Naive thymus-derived CD4-positive, alpha-beta T cell (primary cell): ENCODE results near the gene LPP. TPM values are rescaled to one million over a fixed set of nuclear protein-coding genes. Genes with fewer than 3 reads are reported as not detected.

Experiments
- ATAC-seq: fragments of 150-1000 bp; cut with Tn5 transposase; 2 replicates; pipeline ENCODE4 v1.10.0; 2021; ENCODE audit warnings: mild to moderate bottlenecking, moderate library complexity
- CTCF ChIA-PET: fragments of 350-600 bp; sonication (Branson Sonifier 250); formaldehyde crosslinking; loops from one replicate; lab custom pipeline; 2021; ENCODE audit warnings: antibody characterized with exemption; lab: Charles Lee
- POLR2A ChIA-PET: fragments of 350-600 bp; sonication (Branson Sonifier 250); formaldehyde crosslinking; loops from one replicate; lab custom pipeline; 2021; ENCODE audit warnings: antibody characterized with exemption, inconsistent platforms; lab: Charles Lee
- DNase-seq, 9 donors: peaks; one replicate each; pipeline versions ENCODE4 v3.0.0 to v3.0.0-alpha.2; 2020 to 2022; ENCODE audit warnings: mixed read lengths in 1 of 9
- H3K27ac ChIP-seq: one replicate; pipeline ENCODE4 v1.7.0; 2013; ENCODE audit warnings: mild to moderate bottlenecking, low read depth, low read length, moderate library complexity
- H3K27me3 ChIP-seq, 2 donors: one replicate each; pipeline ENCODE4 v1.7.0; 2013; ENCODE audit warnings: low read length in 2 of 2, mild to moderate bottlenecking in 2 of 2, moderate library complexity in 2 of 2; ENCODE audit not compliant: control insufficient read depth in 2 of 2, insufficient read depth in 2 of 2
- H3K36me3 ChIP-seq, 3 experiments: 1 replicate in 2 of 3; 2 replicates in 1 of 3; pipeline ENCODE4 v1.7.0; 2013; ENCODE audit warnings: low read length in 3 of 3, mild to moderate bottlenecking in 3 of 3, moderate library complexity in 1 of 3; ENCODE audit not compliant: insufficient read depth in 3 of 3, control insufficient read depth in 2 of 3
- H3K4me1 ChIP-seq, 2 donors: one replicate each; pipeline ENCODE4 v1.7.0; 2013; ENCODE audit warnings: low read length in 2 of 2, mild to moderate bottlenecking in 2 of 2, moderate library complexity in 1 of 2; ENCODE audit not compliant: control insufficient read depth in 2 of 2, insufficient read depth in 2 of 2
- H3K4me3 ChIP-seq: 2 replicates; pipeline ENCODE4 v1.7.0; 2013; ENCODE audit warnings: mild to moderate bottlenecking, low read length
- H3K9me3 ChIP-seq, 3 experiments: 1 replicate in 2 of 3; 2 replicates in 1 of 3; pipeline ENCODE4 v1.7.0; 2013; ENCODE audit warnings: low read length in 3 of 3; ENCODE audit not compliant: control insufficient read depth in 2 of 3
- H3K27ac Mint-ChIP-seq, 9 donors: one replicate each; pipeline ENCODE4 v1.8.0; 2020 to 2022; ENCODE audit warnings: mixed read lengths in 9 of 9, mild to moderate bottlenecking in 8 of 9, moderate library complexity in 5 of 9, inconsistent platforms in 2 of 9
- H3K27me3 Mint-ChIP-seq, 5 donors: one replicate each; pipeline ENCODE4 v1.8.0; 2021 to 2022; ENCODE audit warnings: mixed read lengths in 5 of 5, mild to moderate bottlenecking in 1 of 5
- H3K36me3 Mint-ChIP-seq, 5 donors: one replicate each; pipeline ENCODE4 v1.8.0; 2020 to 2022; ENCODE audit warnings: mixed read lengths in 5 of 5, mild to moderate bottlenecking in 3 of 5, inconsistent platforms in 1 of 5
- H3K4me1 Mint-ChIP-seq, 7 donors: one replicate each; pipeline ENCODE4 v1.8.0; 2020 to 2022; ENCODE audit warnings: mixed read lengths in 7 of 7, mild to moderate bottlenecking in 3 of 7, inconsistent platforms in 1 of 7
- H3K4me3 Mint-ChIP-seq, 10 donors: one replicate each; pipeline ENCODE4 v1.8.0; 2020 to 2022; ENCODE audit warnings: mild to moderate bottlenecking in 10 of 10, mixed read lengths in 10 of 10, moderate library complexity in 6 of 10, inconsistent platforms in 2 of 10
- H3K9me3 Mint-ChIP-seq, 11 donors: one replicate each; pipeline ENCODE4 v1.8.0; 2020 to 2022; ENCODE audit warnings: mixed read lengths in 11 of 11, mild to moderate bottlenecking in 4 of 11, inconsistent platforms in 1 of 11, moderate library complexity in 1 of 11
- intact Hi-C, 2 donors: fragments of 100-400 bp; cut with micrococcal nuclease; formaldehyde crosslinking; loops; one replicate each; pipeline ENCODE4 v1.15.1; 2023
- polyA plus RNA-seq, 2 donors: library from polyadenylated mRNA; unstranded; fragments of 300-500 nt; fragmentation: Illumina TruSeq; gene quantifications; one replicate each; pipeline ENCODE4 v1.2.3, GENCODE V29; 2021
- total RNA-seq, 6 experiments: library from RNA in 5 of 6; stranded (reverse) in 5 of 6; gene quantifications; 1 replicate in 5 of 6; 2 replicates in 1 of 6; pipeline ENCODE4 v1.2.3 and lab custom pipeline; 2021 to 2026

The LPP gene
- total and polyA plus RNA-seq, 7 experiments from 2014 or later, result 10.3 to 95.2 (median 19.5) TPM

DNA sequence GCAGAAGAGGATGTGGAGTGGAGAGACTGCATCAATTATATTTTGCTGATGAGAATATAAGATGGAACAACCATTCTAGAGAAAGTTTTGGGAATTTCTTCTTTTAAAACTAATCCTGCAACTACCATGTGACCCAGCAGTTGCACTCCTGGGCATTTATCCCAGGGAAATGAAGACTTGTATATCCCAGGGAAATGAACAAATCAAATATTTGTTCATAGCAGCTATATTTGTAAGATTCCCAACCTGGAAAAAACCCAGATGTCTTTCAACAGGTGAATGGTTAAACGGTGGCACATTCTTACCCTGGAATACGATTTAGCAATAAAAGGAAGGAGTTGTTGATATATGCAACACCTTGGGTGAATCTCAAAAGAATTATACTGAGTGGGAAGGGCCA is 632.5 kb downstream of the LPP start:
- Histone ChIP-seq H3K9me3 (no peaks in the 10 kb centered on the region), H3K4me1 (peaks cover 9 to 14% of the 10 kb centered on the region in 2 donors), H3K27ac (no peak overlapping the region), H3K36me3 (no peaks in the 10 kb centered on the region), H3K4me3 (no peak overlapping the region), H3K27me3 (no peaks in the 10 kb centered on the region)
- no peaks in the 10 kb centered on the region for H3K27me3 Mint-ChIP-seq
- DNase-seq, result no peak
- ChIA-PET POLR2A (no interaction called here), CTCF (interaction anchor here (0.7 kb wide), 1 partner anchor 1041 kb away, joined by 4 read pairs; the partner anchor contains the start of gene BCL6)
- peaks cover 0 to 11% (median 0%) of the 10 kb centered on the region in 7 donors for H3K4me1 Mint-ChIP-seq
- ATAC-seq, result no peak
- H3K9me3 Mint-ChIP-seq, result no peaks in the 10 kb centered on the region
- peaks cover 0 to 3% (median 0%) of the 10 kb centered on the region in 5 donors for H3K36me3 Mint-ChIP-seq
- H3K4me3 Mint-ChIP-seq, result no peak overlapping the region
- H3K27ac Mint-ChIP-seq, result no peak overlapping the region
- intact Hi-C loops, result loop anchor here in 1 of 2 donors (5.0 to 10.0 kb wide), 2 partner anchors 34 to 258 kb away; no protein-coding TSS in a partner anchor

DNA sequence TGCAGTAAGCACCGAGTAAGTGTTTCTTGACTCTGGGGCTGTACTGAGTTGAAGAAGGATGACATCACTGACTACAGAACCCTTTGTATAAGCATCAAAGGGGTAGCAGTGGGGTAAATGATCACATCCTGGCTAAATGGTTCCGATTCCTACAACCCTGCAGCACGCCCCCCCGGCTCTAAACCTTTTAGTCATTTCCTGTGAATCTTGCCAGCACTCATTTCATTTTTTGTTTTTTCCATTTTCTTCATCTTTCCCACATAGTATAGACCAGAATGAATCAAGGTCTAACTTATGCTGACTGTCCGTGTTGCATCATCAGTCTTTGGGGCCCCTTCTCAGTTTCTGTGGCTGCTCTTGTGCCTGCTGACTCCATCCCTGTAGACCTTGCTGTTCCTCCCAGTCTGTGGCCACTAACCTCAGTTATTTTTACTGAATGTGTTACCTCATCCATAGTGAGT is 634.7 kb downstream of the LPP start:
- H3K9me3 ChIP-seq, result no peaks in the 10 kb centered on the region
- ChIA-PET CTCF (no interaction called here), POLR2A (no interaction called here)
- H3K4me1 ChIP-seq, result peaks cover 9 to 14% of the 10 kb centered on the region in 2 donors
- intact Hi-C loops, result loop anchor here (1.0 to 10.0 kb wide), 4 partner anchors 36 to 1046 kb away; no protein-coding TSS in a partner anchor
- H3K27ac ChIP-seq, result no peak overlapping the region
- DNase-seq (peak in 8 of 9 donors; percentile 33 to 77 (median 64)), ATAC-seq (peak; percentile 94)
- Mint-ChIP-seq H3K4me1 (peaks cover 0 to 10% (median 0%) of the 10 kb centered on the region in 7 donors), H3K27ac (no peak overlapping the region), H3K36me3 (peaks cover 0 to 8% (median 2%) of the 10 kb centered on the region in 5 donors), H3K9me3 (no peaks in the 10 kb centered on the region), H3K4me3 (no peak overlapping the region), H3K27me3 (no peaks in the 10 kb centered on the region)
- H3K36me3 ChIP-seq, result no peaks in the 10 kb centered on the region
- no peaks in the 10 kb centered on the region for H3K27me3 ChIP-seq
- H3K4me3 ChIP-seq, result no peak overlapping the region

GRCh38 chr3:188789251-188789650 is 635.3 kb downstream of the LPP start:
- DNase-seq (no peak), ATAC-seq (no peak)
- Mint-ChIP-seq H3K36me3 (peaks cover 0 to 5% (median 2%) of the 10 kb centered on the region in 5 donors), H3K27me3 (no peaks in the 10 kb centered on the region), H3K4me1 (peaks cover 0 to 10% (median 0%) of the 10 kb centered on the region in 7 donors), H3K9me3 (no peaks in the 10 kb centered on the region), H3K27ac (no peak overlapping the region), H3K4me3 (no peak overlapping the region)
- intact Hi-C loops, result loop anchor here in 1 of 2 donors (5.0 to 10.0 kb wide), 2 partner anchors 37 to 256 kb away; no protein-coding TSS in a partner anchor
- no peak overlapping the region for H3K4me3 ChIP-seq
- H3K27me3 ChIP-seq, result no peaks in the 10 kb centered on the region
- no peaks in the 10 kb centered on the region for H3K9me3 ChIP-seq
- H3K36me3 ChIP-seq, result no peaks in the 10 kb centered on the region
- no peak overlapping the region for H3K27ac ChIP-seq
- ChIA-PET POLR2A (no interaction called here), CTCF (no interaction called here)
- H3K4me1 ChIP-seq, result peaks cover 9 to 14% of the 10 kb centered on the region in 2 donors

DNA sequence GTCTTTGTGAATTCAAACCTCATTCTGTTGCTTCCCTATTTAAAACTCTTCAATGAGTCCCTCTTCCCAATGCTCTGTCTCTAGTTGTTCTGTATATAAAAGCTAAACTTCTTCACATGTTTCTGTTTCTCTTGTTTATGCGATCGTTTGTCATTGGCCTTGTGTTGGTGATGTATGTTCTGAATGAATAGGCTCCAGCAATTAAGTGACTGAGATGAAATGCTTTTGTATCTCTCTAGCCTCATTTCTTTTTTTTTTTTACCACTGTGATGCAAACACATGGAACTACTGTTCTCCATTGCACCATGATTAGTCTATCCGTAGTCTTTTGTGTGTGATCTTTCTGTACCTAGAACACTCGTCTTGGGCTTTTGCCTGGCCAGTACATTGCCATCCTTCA is 637.4 kb downstream of the LPP start:
- no peak for DNase-seq
- POLR2A ChIA-PET, result no interaction called here
- H3K4me1 Mint-ChIP-seq, result peaks cover 0 to 8% (median 0%) of the 10 kb centered on the region in 7 donors
- no peak for ATAC-seq
- peaks cover 0 to 5% (median 2%) of the 10 kb centered on the region in 5 donors for H3K36me3 Mint-ChIP-seq
- CTCF ChIA-PET, result no interaction called here
- no peaks in the 10 kb centered on the region for H3K27me3 Mint-ChIP-seq
- H3K4me3 Mint-ChIP-seq, result no peak overlapping the region
- no peaks in the 10 kb centered on the region for H3K9me3 ChIP-seq
- peaks cover 9 to 14% of the 10 kb centered on the region in 2 donors for H3K4me1 ChIP-seq
- no peak overlapping the region for H3K4me3 ChIP-seq
- intact Hi-C loops, result no loop called here
- no peaks in the 10 kb centered on the region for H3K27me3 ChIP-seq
- no peaks in the 10 kb centered on the region for H3K36me3 ChIP-seq
- no peak overlapping the region for H3K27ac Mint-ChIP-seq
- no peak overlapping the region for H3K27ac ChIP-seq
- H3K9me3 Mint-ChIP-seq, result no peaks in the 10 kb centered on the region

- ATAC-seq, result no peak
- POLR2A ChIA-PET, result no interaction called here
- no peak overlapping the region for H3K27ac Mint-ChIP-seq
These were observed 638.8 kb downstream of the LPP start for GRCh38 chr3:188792793-188793192.

GRCh38 chr3:188796122-188796631 is 642.2 kb downstream of the LPP start:
- H3K4me3 Mint-ChIP-seq, result no peak overlapping the region
- Histone ChIP-seq H3K27ac (no peak overlapping the region), H3K4me1 (no peaks in the 10 kb centered on the region), H3K36me3 (no peaks in the 10 kb centered on the region), H3K4me3 (no peak overlapping the region), H3K27me3 (no peaks in the 10 kb centered on the region), H3K9me3 (no peaks in the 10 kb centered on the region)
- no peaks in the 10 kb centered on the region for H3K27me3 Mint-ChIP-seq
- no peaks in the 10 kb centered on the region for H3K9me3 Mint-ChIP-seq
- H3K4me1 Mint-ChIP-seq, result peaks cover 0 to 12% (median 0%) of the 10 kb centered on the region in 7 donors
- ATAC-seq (peak; percentile 87), DNase-seq (no peak)
- H3K27ac Mint-ChIP-seq, result no peak overlapping the region
- CTCF ChIA-PET, result no interaction called here
- H3K36me3 Mint-ChIP-seq, result peaks cover 0 to 9% (median 4%) of the 10 kb centered on the region in 5 donors
- POLR2A ChIA-PET, result no interaction called here
- intact Hi-C loops, result no loop called here

More at GRCh38 chr3:188792793-188793192, 638.8 kb downstream of the LPP start:
- no peaks in the 10 kb centered on the region for H3K9me3 ChIP-seq
- Mint-ChIP-seq H3K27me3 (no peaks in the 10 kb centered on the region), H3K9me3 (no peaks in the 10 kb centered on the region), H3K4me1 (peaks cover 0 to 12% (median 0%) of the 10 kb centered on the region in 7 donors), H3K36me3 (peaks cover 0 to 5% (median 2%) of the 10 kb centered on the region in 5 donors), H3K4me3 (no peak overlapping the region)
- peaks cover 7 to 11% of the 10 kb centered on the region in 2 donors for H3K4me1 ChIP-seq
- intact Hi-C loops, result no loop called here
- H3K4me3 ChIP-seq, result no peak overlapping the region
- no peaks in the 10 kb centered on the region for H3K36me3 ChIP-seq
- no peak overlapping the region for H3K27ac ChIP-seq
- CTCF ChIA-PET, result no interaction called here
- DNase-seq, result no peak
- no peaks in the 10 kb centered on the region for H3K27me3 ChIP-seq

DNA sequence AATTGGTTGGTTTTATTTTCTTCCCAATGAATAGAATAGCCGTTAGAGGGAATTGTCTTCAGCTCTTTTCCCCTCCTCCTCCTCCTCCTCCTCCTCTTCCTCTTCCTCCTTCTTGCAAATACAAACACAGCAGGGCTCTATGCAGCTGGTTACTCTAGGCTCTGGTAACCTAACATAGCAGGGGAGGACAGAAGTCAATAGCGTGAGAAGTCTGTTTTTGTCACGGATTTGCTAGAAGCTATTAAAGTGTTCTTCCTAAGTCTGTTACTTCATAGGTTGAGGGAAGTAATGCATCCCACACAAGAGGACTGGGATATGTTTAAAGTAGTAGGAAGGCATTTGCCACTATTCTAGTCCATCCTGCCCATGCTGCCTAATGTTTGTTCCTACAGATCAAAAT is 643.1 kb downstream of the LPP start:
- ATAC-seq (no peak), DNase-seq (no peak)
- Histone ChIP-seq H3K36me3 (no peaks in the 10 kb centered on the region), H3K4me3 (no peak overlapping the region), H3K27me3 (no peaks in the 10 kb centered on the region), H3K27ac (no peak overlapping the region), H3K4me1 (no peaks in the 10 kb centered on the region), H3K9me3 (no peaks in the 10 kb centered on the region)
- CTCF ChIA-PET, result no interaction called here
- Mint-ChIP-seq H3K4me1 (peaks cover 0 to 10% (median 0%) of the 10 kb centered on the region in 7 donors), H3K27me3 (no peaks in the 10 kb centered on the region), H3K36me3 (peaks cover 0 to 9% (median 4%) of the 10 kb centered on the region in 5 donors), H3K27ac (peak overlapping the region in 2 of 9 donors; percentile 4 to 32), H3K9me3 (no peaks in the 10 kb centered on the region), H3K4me3 (no peak overlapping the region)
- intact Hi-C loops, result no loop called here
- POLR2A ChIA-PET, result no interaction called here
